AG04449 (cell line): ENCODE data around the gene DPPA3.

Experiments used
- CTCF ChIA-PET: fragments of 350-600 bp; formaldehyde crosslinking; extraction: SDS; loops from one replicate; lab custom pipeline; 2021; ENCODE audit warnings: antibody characterized with exemption; lab: Yijun Ruan, JAX
- POLR2A ChIA-PET: fragments of 400-600, 350-600 bp; formaldehyde crosslinking; extraction: SDS; loops from one replicate; lab custom pipeline; 2020; ENCODE audit warnings: antibody characterized with exemption, inconsistent platforms; lab: Yijun Ruan, JAX
- DNase-seq: peaks from one replicate; pipeline ENCODE4 v3.0.0-alpha.2; 2010; ENCODE audit warnings: low read depth, low spot score
- H3K4me3 ChIP-seq: 2 replicates; pipeline ENCODE4 v1.5.1; 2011; ENCODE audit warnings: low read depth, mild to moderate bottlenecking, control low read depth, low read length
- CTCF ChIP-seq: IDR thresholded peaks from one replicate; pipeline ENCODE4 v1.5.1; 2011; ENCODE audit warnings: mild to moderate bottlenecking, moderate library complexity, low read length, control low read depth, inconsistent platforms; ENCODE audit not compliant: insufficient read depth; ENCODE audit errors: missing control alignments

Gene DPPA3

GRCh38 chr12:7678744-7679143, 32.5 kb upstream of the DPPA3 start:
- TF ChIP-seq CTCF = no peak
- ChIA-PET CTCF (interaction anchor here (1.0 to 4.7 kb wide), 2 partner anchors 12 to 127 kb away, joined by 3 to 81 read pairs; no protein-coding TSS in a partner anchor), POLR2A (no interaction called here)
- H3K4me3 ChIP-seq = no peak overlapping the region
- no peak for DNase-seq

- TF ChIP-seq CTCF = no peak
Observed at GRCh38 chr12:7679251-7680045, 31.8 kb upstream of the DPPA3 start.

GRCh38 chr12:7681535-7681934, 29.7 kb upstream of the DPPA3 start:
- CTCF ChIA-PET = no interaction called here
- H3K4me3 ChIP-seq = no peak overlapping the region
- POLR2A ChIA-PET = no interaction called here
- no peak for TF ChIP-seq CTCF
- no peak for DNase-seq

More at GRCh38 chr12:7679251-7680045, 31.8 kb upstream of the DPPA3 start:
- CTCF ChIA-PET = interaction anchor here (1.0 to 4.7 kb wide), 2 partner anchors 13 to 127 kb away, joined by 3 to 81 read pairs; no protein-coding TSS in a partner anchor
- no peak overlapping the region for H3K4me3 ChIP-seq
- POLR2A ChIA-PET = no interaction called here
- no peak for DNase-seq

GRCh38 chr12:7693793-7694192, 17.4 kb upstream of the DPPA3 start:
- no peak overlapping the region for H3K4me3 ChIP-seq

GRCh38 chr12:7694556-7695236, 16.5 kb upstream of the DPPA3 start:
- no peak for TF ChIP-seq CTCF
- DNase-seq = no peak
- H3K4me3 ChIP-seq = no peak overlapping the region
- CTCF ChIA-PET = no interaction called here
- POLR2A ChIA-PET = no interaction called here

More at GRCh38 chr12:7693793-7694192, 17.4 kb upstream of the DPPA3 start:
- ChIA-PET POLR2A (no interaction called here), CTCF (no interaction called here)
- TF ChIP-seq CTCF = no peak
- DNase-seq = no peak

- CTCF ChIA-PET = no interaction called here
- H3K4me3 ChIP-seq = no peak overlapping the region
- POLR2A ChIA-PET = no interaction called here
- DNase-seq = no peak
- TF ChIP-seq CTCF = no peak
Observed at GRCh38 chr12:7695237-7695560, 16.0 kb upstream of the DPPA3 start.
